ENCODE measurements around the gene MAGIX.
A peak's percentile ranks its signal among the peaks of the same experiment; 100 is the strongest.
"Not testable (repeated sequence)": the region's sequence is repeated elsewhere in the genome, so short reads cannot be mapped to it uniquely, and the experiment has no call there.

Gene MAGIX

DNA sequence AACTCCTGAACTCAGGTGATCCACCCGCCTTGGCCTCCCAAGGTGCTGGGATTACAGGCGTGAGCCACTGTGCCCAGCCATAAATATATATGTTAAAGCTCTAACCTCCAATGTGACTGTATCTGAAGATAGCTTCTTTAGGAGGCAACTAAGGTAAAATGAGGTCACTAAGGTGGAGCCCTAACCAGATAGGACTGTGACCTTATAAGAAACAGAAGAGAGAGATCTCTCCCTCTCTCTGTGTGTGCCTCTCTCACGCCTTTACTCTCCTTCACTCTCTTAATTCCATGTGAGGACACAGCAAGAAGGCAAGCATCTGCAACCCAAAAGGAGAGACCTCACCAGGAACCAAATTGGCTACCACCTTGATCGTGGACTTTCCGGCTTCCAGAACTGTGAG lies 926 bp upstream of the MAGIX start:
- Histone ChIP-seq H3K36me3 (ENCODE audit: control insufficient read depth, insufficient read depth, low read length, severe bottlenecking) (no peaks in the 10 kb centered on the region), H3K9me3 (ENCODE audit: control insufficient read depth, low read length) (no peaks in the 10 kb centered on the region), H3K27me3 (replicated peaks; ENCODE audit: control insufficient read depth, insufficient read depth, low read length) (peaks cover 3% of the 10 kb centered on the region), H3K4me1 (ENCODE audit: control insufficient read depth, insufficient read depth, low read length) (peaks cover under 1% of the 10 kb centered on the region), H3K4me3 (ENCODE audit: low read length) (no peak overlapping the region), H3K9ac (ENCODE audit: low read length) (no peak overlapping the region)
- DNase-seq (ENCODE audit: low read depth), result no peak

DNA sequence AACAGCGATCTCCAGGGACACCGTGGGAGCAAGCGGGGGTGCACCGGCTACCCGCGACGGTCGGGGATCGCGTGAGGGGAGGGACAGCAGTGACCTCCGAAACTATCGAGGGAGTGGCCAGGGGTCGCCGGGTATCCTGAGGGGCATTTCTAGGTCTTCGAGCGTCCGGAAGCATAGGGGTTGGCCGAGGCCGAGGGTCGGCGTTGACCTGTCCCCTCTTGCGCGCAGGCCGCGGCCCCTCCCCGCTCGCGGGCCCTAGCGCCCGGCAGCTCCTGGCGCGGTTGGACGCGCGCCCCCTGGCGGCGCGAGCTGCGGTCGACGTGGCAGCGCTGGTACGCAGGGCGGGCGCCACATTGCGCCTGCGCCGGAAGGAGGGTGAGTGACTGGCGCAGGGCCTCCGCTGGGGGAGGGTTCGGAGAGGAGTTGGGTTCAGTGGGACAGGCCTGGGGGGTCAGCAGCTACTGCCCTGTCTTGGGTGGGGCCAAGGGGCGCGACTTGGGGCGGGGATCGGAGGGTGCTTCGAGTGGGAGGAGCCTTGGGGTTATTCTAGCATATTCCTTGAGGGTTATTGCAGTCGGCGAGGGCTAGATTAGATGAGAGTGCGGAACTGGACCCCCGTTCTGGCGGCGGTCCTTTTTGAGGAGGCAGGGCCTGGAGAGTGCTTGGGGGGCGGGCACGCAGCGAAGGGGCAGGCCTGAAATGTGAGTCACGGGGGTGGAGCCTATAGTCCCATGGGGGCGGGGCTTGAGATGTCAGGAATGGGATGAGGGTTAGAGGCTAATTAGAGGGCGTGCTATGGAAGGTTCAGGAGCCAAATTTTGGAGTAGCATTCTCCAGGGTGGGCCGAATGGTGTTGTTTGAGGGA lies 1.2 kb downstream of the MAGIX start:
- DNase-seq (ENCODE audit: low read depth), result peak; percentile 79
- Histone ChIP-seq H3K4me1 (ENCODE audit: control insufficient read depth, insufficient read depth, low read length) (peaks cover 2% of the 10 kb centered on the region), H3K4me3 (ENCODE audit: low read length) (peak overlapping the region; percentile 71), H3K9ac (ENCODE audit: low read length) (peak overlapping the region; percentile 81), H3K36me3 (ENCODE audit: control insufficient read depth, insufficient read depth, low read length, severe bottlenecking) (no peaks in the 10 kb centered on the region), H3K27me3 (replicated peaks; ENCODE audit: control insufficient read depth, insufficient read depth, low read length) (no peaks in the 10 kb centered on the region), H3K9me3 (ENCODE audit: control insufficient read depth, low read length) (no peaks in the 10 kb centered on the region)

DNA sequence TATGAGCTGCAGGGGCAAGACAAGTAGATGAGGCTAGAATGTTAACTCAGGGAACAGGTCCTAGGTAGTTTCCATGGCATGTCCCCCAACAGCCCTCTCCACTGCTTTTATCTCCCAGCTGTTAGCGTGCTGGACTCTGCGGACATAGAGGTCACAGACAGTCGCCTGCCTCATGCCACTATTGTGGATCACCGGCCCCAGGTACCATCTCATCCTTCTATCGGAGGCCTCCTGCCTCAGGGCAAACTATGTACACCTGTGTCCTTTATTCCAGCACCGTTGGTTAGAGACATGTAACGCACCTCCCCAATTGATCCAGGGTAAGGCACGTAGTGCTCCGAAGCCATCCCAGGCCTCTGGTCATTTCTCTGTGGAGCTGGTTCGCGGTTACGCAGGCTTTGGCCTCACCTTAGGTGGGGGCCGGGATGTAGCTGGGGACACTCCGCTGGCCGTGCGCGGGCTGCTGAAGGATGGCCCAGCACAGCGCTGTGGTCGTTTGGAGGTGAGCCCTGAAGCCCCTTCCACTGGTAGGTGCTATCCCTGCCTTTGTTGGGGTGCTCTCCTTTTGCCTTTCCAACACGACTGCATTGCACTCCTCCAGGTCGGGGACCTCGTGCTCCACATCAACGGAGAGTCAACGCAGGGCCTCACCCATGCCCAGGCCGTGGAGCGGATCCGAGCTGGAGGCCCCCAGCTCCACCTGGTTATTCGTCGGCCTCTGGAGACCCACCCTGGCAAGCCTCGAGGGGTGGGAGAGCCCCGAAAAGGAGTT lies 2.2 kb downstream of the MAGIX start:
- Histone ChIP-seq H3K4me1 (ENCODE audit: control insufficient read depth, insufficient read depth, low read length) (peaks cover 2% of the 10 kb centered on the region), H3K9me3 (ENCODE audit: control insufficient read depth, low read length) (no peaks in the 10 kb centered on the region), H3K4me3 (ENCODE audit: low read length) (no peak overlapping the region), H3K9ac (ENCODE audit: low read length) (no peak overlapping the region), H3K36me3 (ENCODE audit: control insufficient read depth, insufficient read depth, low read length, severe bottlenecking) (no peaks in the 10 kb centered on the region), H3K27me3 (replicated peaks; ENCODE audit: control insufficient read depth, insufficient read depth, low read length) (no peaks in the 10 kb centered on the region)
- no peak for DNase-seq (ENCODE audit: low read depth)

DNA sequence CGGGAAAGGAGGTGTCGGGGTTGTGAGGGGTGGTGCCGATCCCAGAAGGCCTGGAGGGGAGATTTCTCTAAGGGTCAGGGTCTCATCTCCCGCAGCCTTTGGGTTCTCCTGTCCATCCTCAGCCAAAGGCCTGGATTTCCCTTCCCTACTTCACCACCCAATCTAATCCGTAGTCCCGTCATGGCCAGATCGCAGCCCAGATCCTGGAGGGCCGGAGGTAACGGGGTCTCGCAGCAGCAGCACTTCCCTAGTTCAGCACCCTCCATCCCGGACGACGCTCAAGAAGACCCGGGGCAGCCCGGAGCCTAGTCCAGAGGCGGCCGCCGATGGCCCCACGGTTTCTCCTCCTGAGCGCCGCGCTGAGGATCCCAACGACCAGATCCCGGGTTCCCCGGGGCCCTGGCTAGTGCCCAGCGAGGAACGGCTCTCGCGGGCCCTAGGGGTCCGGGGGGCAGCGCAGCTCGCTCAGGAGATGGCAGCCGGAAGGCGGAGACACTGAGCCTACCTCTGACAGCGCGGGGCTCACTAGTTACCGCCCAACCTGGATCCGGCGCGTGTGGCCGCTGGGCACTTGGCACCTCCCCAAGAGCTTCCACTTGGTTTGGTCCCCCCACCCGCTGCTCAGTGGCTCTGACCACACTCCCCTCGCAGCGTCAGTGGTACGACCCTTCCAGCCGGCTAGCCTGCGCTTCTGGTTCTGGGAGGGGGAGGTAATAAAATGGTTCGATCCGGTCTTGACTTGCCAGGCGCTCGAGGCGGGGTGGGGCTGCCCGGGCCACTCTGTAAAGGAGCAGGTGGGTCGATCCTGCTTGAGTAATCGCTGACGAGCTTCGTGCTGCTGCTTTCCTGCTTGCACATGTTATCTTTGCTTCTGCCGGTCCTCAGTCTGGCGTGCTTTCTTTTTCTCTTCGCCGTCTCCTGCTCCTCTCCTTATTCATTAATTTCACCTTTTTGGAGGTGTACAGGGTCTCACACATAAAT lies 3.6 kb downstream of the MAGIX start:
- peak overlapping the region; percentile 77 for H3K9ac ChIP-seq (ENCODE audit: low read length)
- peaks cover 2% of the 10 kb centered on the region for H3K4me1 ChIP-seq (ENCODE audit: control insufficient read depth, insufficient read depth, low read length)
- peak; percentile 10 for DNase-seq (ENCODE audit: low read depth)
- H3K4me3 ChIP-seq (ENCODE audit: low read length), result peak overlapping the region; percentile 56
- no peaks in the 10 kb centered on the region for H3K9me3 ChIP-seq (ENCODE audit: control insufficient read depth, low read length)
- no peaks in the 10 kb centered on the region for H3K36me3 ChIP-seq (ENCODE audit: control insufficient read depth, insufficient read depth, low read length, severe bottlenecking)
- no peaks in the 10 kb centered on the region for H3K27me3 ChIP-seq (replicated peaks; ENCODE audit: control insufficient read depth, insufficient read depth, low read length)

DNA sequence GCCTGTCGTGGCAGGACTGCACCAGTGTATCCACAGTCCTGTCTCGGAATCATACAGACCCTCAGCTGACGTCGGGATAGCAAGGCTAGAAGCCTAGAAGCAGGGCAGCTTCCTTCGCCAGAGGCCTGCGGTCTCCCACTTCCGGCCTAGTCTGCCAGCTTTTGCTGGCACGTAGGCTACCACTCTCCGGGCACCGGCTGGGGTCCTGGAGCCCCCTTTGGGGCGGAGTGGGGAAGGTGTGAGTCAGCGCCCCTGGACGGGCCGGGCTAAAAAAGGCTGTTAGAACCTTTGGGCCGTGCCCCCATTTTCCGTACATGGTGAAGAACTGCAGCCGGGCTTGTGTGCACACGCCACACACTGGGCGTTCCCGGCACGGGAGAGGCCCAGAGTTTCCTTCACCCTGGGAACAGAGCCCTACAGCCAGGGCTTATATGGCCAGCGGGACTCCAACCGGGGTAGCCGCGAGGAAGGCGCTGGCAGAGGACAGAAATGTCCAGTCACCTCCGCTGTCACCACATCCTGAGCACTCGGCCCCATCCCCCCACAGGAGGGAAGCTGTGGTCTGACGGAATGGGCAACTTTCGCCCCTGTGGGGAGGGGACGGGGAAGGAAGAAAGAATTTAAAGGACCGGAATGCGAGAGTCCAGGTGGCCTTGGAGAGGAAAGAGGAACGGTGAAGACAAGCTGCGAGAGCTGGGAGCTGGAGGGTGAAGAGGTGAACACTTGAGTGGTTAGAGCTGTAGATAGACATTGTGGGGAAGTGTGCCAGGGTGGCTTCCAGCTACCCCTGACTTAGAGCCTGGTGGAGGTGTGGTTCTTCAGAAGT lies 4.6 kb downstream of the MAGIX start:
- Histone ChIP-seq H3K36me3 (ENCODE audit: control insufficient read depth, insufficient read depth, low read length, severe bottlenecking) (no peaks in the 10 kb centered on the region), H3K27me3 (replicated peaks; ENCODE audit: control insufficient read depth, insufficient read depth, low read length) (no peaks in the 10 kb centered on the region), H3K4me1 (ENCODE audit: control insufficient read depth, insufficient read depth, low read length) (peaks cover 2% of the 10 kb centered on the region), H3K9ac (ENCODE audit: low read length) (peak overlapping the region; percentile 77), H3K4me3 (ENCODE audit: low read length) (peak overlapping the region; percentile 56), H3K9me3 (ENCODE audit: control insufficient read depth, low read length) (no peaks in the 10 kb centered on the region)
- DNase-seq (ENCODE audit: low read depth), result peak; percentile 51

DNA sequence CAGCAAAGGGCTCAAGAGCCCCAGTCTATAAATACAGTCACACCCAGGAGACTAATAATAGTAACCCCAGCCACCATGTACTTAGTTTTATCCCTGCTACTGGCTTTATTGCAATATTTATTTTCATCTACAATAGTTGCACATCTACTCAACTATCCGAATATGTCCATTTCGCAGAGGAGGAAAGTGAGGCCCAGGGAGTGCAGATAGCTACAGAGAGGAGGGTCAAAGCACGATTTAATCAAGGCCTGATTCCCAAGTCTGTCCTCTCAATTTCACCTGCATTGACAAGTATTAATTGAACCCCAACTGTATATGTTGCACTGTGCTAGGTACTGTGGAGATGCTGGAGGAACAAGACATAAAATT lies 5.2 kb downstream of the MAGIX start:
- Histone ChIP-seq H3K4me1 (ENCODE audit: control insufficient read depth, insufficient read depth, low read length) (peaks cover 4% of the 10 kb centered on the region), H3K4me3 (ENCODE audit: low read length) (peak overlapping the region; percentile 56), H3K36me3 (ENCODE audit: control insufficient read depth, insufficient read depth, low read length, severe bottlenecking) (no peaks in the 10 kb centered on the region), H3K9me3 (ENCODE audit: control insufficient read depth, low read length) (no peaks in the 10 kb centered on the region), H3K27me3 (replicated peaks; ENCODE audit: control insufficient read depth, insufficient read depth, low read length) (no peaks in the 10 kb centered on the region), H3K9ac (ENCODE audit: low read length) (peak overlapping the region; percentile 77)
- no peak for DNase-seq (ENCODE audit: low read depth)

DNA sequence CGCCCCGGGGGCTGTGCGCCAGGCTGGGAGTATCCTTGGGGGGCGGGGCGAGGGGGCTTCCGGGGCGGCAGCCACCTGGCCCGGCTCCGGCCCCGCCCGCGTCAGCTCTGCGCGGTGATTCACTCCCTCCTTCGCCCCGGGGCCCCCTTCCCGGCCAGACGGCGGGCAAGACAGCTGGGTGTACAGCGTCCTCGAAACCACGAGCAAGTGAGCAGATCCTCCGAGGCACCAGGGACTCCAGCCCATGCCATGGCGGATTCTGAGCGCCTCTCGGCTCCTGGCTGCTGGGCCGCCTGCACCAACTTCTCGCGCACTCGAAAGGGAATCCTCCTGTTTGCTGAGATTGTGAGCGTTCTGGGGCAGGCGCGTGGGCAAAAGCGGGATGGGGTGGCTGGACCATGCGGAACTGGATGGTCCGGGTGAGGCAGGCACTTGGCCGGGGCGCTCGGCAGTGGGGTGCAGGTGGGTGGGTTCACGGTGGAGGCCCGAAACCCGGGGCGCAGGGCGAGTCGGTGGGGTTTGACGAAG lies 9.3 kb downstream of the MAGIX start, which contains the start of gene PLP2:
Gene PLP2 (plus strand): TSS at position 147 of the 528 bp plus-strand sequence. CDS start 103 bp downstream, at position 250.
- peak within 1 kb of the TSS; percentile 83 for H3K9ac ChIP-seq (ENCODE audit: low read length)
- no peaks in the 10 kb centered on the region for H3K36me3 ChIP-seq (ENCODE audit: control insufficient read depth, insufficient read depth, low read length, severe bottlenecking)
- H3K4me1 ChIP-seq (ENCODE audit: control insufficient read depth, insufficient read depth, low read length), result peaks cover 4% of the 10 kb centered on the region
- H3K4me3 ChIP-seq (ENCODE audit: low read length), result peak within 1 kb of the TSS; percentile 83
- peak; percentile 69 for DNase-seq (ENCODE audit: low read depth)
- H3K9me3 ChIP-seq (ENCODE audit: control insufficient read depth, low read length), result no peaks in the 10 kb centered on the region
- no peaks in the 10 kb centered on the region for H3K27me3 ChIP-seq (replicated peaks; ENCODE audit: control insufficient read depth, insufficient read depth, low read length)

DNA sequence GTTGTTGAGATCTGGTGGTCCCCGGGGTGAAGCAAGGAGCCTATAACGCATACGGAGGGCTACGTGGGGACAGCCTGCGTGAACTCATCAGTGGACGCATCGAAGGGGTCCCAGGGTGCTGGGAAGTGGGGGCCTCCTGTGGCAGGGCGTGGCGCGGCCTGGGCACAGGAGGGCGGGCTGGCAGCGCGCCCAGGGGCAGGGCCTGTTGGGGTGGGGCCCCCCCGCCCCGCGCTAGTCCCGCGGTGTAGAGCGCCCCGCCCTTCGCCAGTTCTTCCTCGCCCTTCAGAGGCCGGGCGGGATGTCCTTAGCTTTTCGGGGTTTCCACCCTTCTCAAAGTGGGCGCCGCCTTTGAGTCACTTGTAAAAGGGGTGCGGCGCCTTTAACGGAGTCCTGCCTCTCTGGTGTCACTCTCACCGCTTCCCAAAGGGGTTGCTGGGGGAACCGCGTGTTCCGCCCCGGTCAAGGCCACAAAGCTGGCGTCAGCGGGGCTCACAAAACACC lies 9.8 kb downstream of the MAGIX start:
- Histone ChIP-seq H3K4me3 (ENCODE audit: low read length) (peak overlapping the region; percentile 83), H3K9me3 (ENCODE audit: control insufficient read depth, low read length) (no peaks in the 10 kb centered on the region), H3K36me3 (ENCODE audit: control insufficient read depth, insufficient read depth, low read length, severe bottlenecking) (no peaks in the 10 kb centered on the region), H3K4me1 (ENCODE audit: control insufficient read depth, insufficient read depth, low read length) (peaks cover 4% of the 10 kb centered on the region), H3K27me3 (replicated peaks; ENCODE audit: control insufficient read depth, insufficient read depth, low read length) (no peaks in the 10 kb centered on the region), H3K9ac (ENCODE audit: low read length) (peak overlapping the region; percentile 83)
- DNase-seq (ENCODE audit: low read depth), result peak; percentile 64

DNA sequence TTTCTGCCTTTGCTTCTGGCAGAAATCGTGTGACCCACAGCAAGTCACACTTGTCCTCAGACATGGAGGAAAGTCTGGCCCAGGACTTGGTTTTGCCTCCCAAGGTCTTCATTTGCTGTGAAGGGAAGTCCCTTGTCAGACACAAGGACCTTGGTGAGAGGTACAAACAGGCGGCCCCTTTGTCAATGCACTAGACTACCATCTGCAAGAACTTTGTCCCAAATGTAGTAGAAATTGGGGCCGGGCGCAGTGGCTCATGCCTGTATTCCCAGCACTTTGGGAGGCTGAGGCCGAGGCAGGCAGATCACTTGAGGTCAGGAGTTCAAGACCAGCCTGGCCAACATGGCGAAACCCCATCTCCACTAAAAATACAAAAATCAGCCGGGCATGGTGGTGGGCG lies 11.0 kb downstream of the MAGIX start:
- not testable (repeated sequence) for DNase-seq (ENCODE audit: low read depth); H3K9me3 ChIP-seq (ENCODE audit: control insufficient read depth, low read length); H3K36me3 ChIP-seq (ENCODE audit: control insufficient read depth, insufficient read depth, low read length, severe bottlenecking); H3K27me3 ChIP-seq (replicated peaks; ENCODE audit: control insufficient read depth, insufficient read depth, low read length); H3K4me1 ChIP-seq (ENCODE audit: control insufficient read depth, insufficient read depth, low read length); H3K9ac ChIP-seq (ENCODE audit: low read length); H3K4me3 ChIP-seq (ENCODE audit: low read length)

DNA sequence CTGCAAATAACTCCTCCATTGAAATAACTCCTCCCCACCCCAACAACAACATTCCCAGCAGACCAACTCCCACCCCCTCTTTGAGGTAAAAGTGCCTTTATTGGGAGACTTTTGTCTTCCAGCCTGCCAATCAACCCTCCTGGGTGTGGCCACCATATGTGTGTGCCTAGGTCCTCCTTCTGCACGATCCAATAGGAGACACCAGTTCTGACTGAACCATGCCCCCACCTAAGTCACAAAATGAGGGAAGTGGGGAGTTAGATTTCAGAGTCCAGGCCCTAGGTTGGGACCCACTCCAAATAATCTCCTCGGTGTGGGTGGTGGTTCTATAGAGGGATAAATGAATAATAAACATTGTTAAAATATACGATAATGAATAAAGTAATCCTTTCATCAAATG lies 12.2 kb downstream of the MAGIX start:
- H3K4me1 ChIP-seq (ENCODE audit: control insufficient read depth, insufficient read depth, low read length), result peaks cover 4% of the 10 kb centered on the region
- H3K9me3 ChIP-seq (ENCODE audit: control insufficient read depth, low read length), result no peaks in the 10 kb centered on the region
- H3K27me3 ChIP-seq (replicated peaks; ENCODE audit: control insufficient read depth, insufficient read depth, low read length), result no peaks in the 10 kb centered on the region
- H3K4me3 ChIP-seq (ENCODE audit: low read length), result no peak overlapping the region
- no peaks in the 10 kb centered on the region for H3K36me3 ChIP-seq (ENCODE audit: control insufficient read depth, insufficient read depth, low read length, severe bottlenecking)
- no peak overlapping the region for H3K9ac ChIP-seq (ENCODE audit: low read length)
- no peak for DNase-seq (ENCODE audit: low read depth)

All from adipocyte (in vitro differentiated cells).